Stimulated activated naive CD8-positive, alpha-beta T cell treated with anti-CD3 and anti-CD28 coated beads, Interleukin-15, Interleukin-2, amounts not matched to agents 100 ng/mL and 50 ng/mL, for 24 hours (primary cell): ENCODE measurements around the gene SEZ6L.

ENCODE experiments used
- H3K27ac Mint-ChIP-seq: one replicate; pipeline ENCODE4 v1.8.0; 2021; ENCODE audit warnings: mild to moderate bottlenecking, mixed read lengths
- H3K27me3 Mint-ChIP-seq: one replicate; pipeline ENCODE4 v1.8.0; 2021; ENCODE audit warnings: mixed read lengths
- H3K36me3 Mint-ChIP-seq: one replicate; pipeline ENCODE4 v1.8.0; 2021; ENCODE audit warnings: low read depth, mixed read lengths
- H3K4me1 Mint-ChIP-seq: one replicate; pipeline ENCODE4 v1.8.0; 2021; ENCODE audit warnings: low read depth, mixed read lengths
- H3K4me3 Mint-ChIP-seq: one replicate; pipeline ENCODE4 v1.8.0; 2021; ENCODE audit warnings: mild to moderate bottlenecking, mixed read lengths
- H3K9me3 Mint-ChIP-seq: one replicate; pipeline ENCODE4 v1.8.0; 2021; ENCODE audit warnings: mixed read lengths

Gene SEZ6L

GRCh38 chr22:26169315-26170111, at the start of gene SEZ6L:
Gene SEZ6L, plus strand, starts transcription at chr22:26169462. Its CDS starts 208 bp downstream, at chr22:26169670.
- peak within 1 kb of the TSS; percentile 26 for H3K4me3 Mint-ChIP-seq
- peaks cover 77% of the 10 kb centered on the region for H3K27me3 Mint-ChIP-seq
- H3K9me3 Mint-ChIP-seq = no peaks in the 10 kb centered on the region
- peaks cover 6% of the 10 kb centered on the region for H3K4me1 Mint-ChIP-seq
- H3K27ac Mint-ChIP-seq = no peak within 1 kb of the TSS
- no peaks in the 10 kb centered on the region for H3K36me3 Mint-ChIP-seq

GRCh38 chr22:26122920-26123468, 46.3 kb upstream of the SEZ6L start:
- no peaks in the 10 kb centered on the region for H3K36me3 Mint-ChIP-seq
- peaks cover 9% of the 10 kb centered on the region for H3K27me3 Mint-ChIP-seq
- H3K9me3 Mint-ChIP-seq = no peaks in the 10 kb centered on the region
- H3K4me1 Mint-ChIP-seq = no peaks in the 10 kb centered on the region
- no peak overlapping the region for H3K4me3 Mint-ChIP-seq
- H3K27ac Mint-ChIP-seq = no peak overlapping the region

DNA sequence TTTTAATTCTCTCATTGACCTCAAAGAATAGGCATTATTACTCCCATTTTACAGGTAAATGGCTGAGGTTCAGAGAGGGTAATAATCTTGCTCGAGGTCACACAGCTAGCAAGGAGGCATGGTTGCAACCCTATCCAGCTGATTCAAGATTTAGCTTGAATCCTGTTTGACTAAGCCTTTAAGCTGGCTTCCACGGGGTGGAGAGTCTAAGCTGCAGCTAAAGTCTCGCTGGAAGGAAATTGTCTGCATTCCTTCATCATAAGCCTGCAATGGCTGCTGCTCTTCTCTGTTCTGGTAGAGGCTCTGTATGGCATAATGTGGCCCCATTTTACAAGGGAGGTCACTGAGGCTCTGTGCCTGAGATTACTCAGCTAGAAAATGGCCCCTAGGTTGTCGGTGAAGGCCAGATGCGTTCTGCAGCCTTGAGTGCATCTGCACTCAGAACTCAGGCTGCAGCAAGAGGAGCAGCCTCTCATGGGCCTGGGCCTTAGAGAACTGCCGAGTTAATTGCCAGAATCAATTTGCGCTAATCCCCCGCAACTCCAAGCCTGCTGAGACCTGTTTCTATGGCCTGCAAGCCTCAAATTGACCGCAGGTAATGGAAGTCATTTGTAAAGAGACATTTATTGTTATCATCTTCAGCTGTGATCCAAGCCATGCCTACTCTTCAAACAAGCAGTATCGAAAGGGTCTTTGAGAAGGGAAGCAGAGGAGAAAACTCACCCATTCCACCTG, 44.1 kb upstream of the SEZ6L start:
- Mint-ChIP-seq H3K36me3 (no peaks in the 10 kb centered on the region), H3K4me1 (no peaks in the 10 kb centered on the region), H3K27ac (no peak overlapping the region), H3K4me3 (no peak overlapping the region), H3K27me3 (peaks cover 4% of the 10 kb centered on the region), H3K9me3 (no peaks in the 10 kb centered on the region)

- Mint-ChIP-seq H3K36me3 (no peaks in the 10 kb centered on the region), H3K27me3 (no peaks in the 10 kb centered on the region), H3K4me1 (no peaks in the 10 kb centered on the region), H3K27ac (no peak overlapping the region), H3K9me3 (no peaks in the 10 kb centered on the region), H3K4me3 (no peak overlapping the region)
Measured at GRCh38 chr22:26127126-26127525, 42.1 kb upstream of the SEZ6L start.

- Mint-ChIP-seq H3K4me1 (no peaks in the 10 kb centered on the region), H3K36me3 (no peaks in the 10 kb centered on the region), H3K27ac (no peak overlapping the region), H3K9me3 (no peaks in the 10 kb centered on the region), H3K4me3 (no peak overlapping the region), H3K27me3 (no peaks in the 10 kb centered on the region)
Measured at GRCh38 chr22:26127556-26127955, 41.7 kb upstream of the SEZ6L start.

GRCh38 chr22:26131589-26132154, 37.6 kb upstream of the SEZ6L start:
- Mint-ChIP-seq H3K36me3 (no peaks in the 10 kb centered on the region), H3K4me3 (no peak overlapping the region), H3K27me3 (no peaks in the 10 kb centered on the region), H3K4me1 (no peaks in the 10 kb centered on the region), H3K9me3 (no peaks in the 10 kb centered on the region), H3K27ac (no peak overlapping the region)

- Mint-ChIP-seq H3K4me3 (no peak overlapping the region), H3K27me3 (peaks cover 2% of the 10 kb centered on the region), H3K4me1 (no peaks in the 10 kb centered on the region), H3K9me3 (no peaks in the 10 kb centered on the region), H3K27ac (no peak overlapping the region), H3K36me3 (no peaks in the 10 kb centered on the region)
Measured at GRCh38 chr22:26134654-26135330, 34.5 kb upstream of the SEZ6L start.

GRCh38 chr22:26135806-26136205, 33.5 kb upstream of the SEZ6L start:
- H3K4me1 Mint-ChIP-seq = no peaks in the 10 kb centered on the region
- H3K36me3 Mint-ChIP-seq = no peaks in the 10 kb centered on the region
- H3K27me3 Mint-ChIP-seq = peaks cover 12% of the 10 kb centered on the region
- no peaks in the 10 kb centered on the region for H3K9me3 Mint-ChIP-seq
- H3K27ac Mint-ChIP-seq = no peak overlapping the region
- no peak overlapping the region for H3K4me3 Mint-ChIP-seq

GRCh38 chr22:26139310-26139709, 30.0 kb upstream of the SEZ6L start:
- H3K27ac Mint-ChIP-seq = no peak overlapping the region
- H3K4me1 Mint-ChIP-seq = no peaks in the 10 kb centered on the region
- H3K9me3 Mint-ChIP-seq = no peaks in the 10 kb centered on the region
- H3K4me3 Mint-ChIP-seq = no peak overlapping the region
- peaks cover 17% of the 10 kb centered on the region for H3K27me3 Mint-ChIP-seq
- no peaks in the 10 kb centered on the region for H3K36me3 Mint-ChIP-seq

DNA sequence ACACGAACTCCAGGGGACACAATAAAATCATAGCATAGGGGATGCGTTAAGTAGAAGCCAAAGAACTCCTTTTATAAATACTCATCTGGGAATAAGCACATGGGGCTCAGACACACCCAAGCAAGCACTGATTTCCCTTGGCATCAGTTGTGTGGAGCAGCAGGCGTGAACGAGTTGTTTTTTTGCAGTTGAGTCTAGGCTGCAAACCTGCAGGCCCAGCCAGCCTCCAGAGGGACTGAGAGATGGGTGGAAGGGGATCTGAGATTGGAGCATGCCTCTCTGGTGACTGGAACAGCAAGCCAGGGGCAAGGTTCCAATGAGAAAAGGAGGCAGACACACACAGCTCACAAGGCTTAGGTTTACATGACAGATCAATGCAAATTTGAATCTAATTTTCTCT, 27.4 kb upstream of the SEZ6L start:
- Mint-ChIP-seq H3K27me3 (peaks cover 20% of the 10 kb centered on the region), H3K27ac (no peak overlapping the region), H3K36me3 (no peaks in the 10 kb centered on the region), H3K9me3 (no peaks in the 10 kb centered on the region), H3K4me3 (no peak overlapping the region), H3K4me1 (no peaks in the 10 kb centered on the region)

DNA sequence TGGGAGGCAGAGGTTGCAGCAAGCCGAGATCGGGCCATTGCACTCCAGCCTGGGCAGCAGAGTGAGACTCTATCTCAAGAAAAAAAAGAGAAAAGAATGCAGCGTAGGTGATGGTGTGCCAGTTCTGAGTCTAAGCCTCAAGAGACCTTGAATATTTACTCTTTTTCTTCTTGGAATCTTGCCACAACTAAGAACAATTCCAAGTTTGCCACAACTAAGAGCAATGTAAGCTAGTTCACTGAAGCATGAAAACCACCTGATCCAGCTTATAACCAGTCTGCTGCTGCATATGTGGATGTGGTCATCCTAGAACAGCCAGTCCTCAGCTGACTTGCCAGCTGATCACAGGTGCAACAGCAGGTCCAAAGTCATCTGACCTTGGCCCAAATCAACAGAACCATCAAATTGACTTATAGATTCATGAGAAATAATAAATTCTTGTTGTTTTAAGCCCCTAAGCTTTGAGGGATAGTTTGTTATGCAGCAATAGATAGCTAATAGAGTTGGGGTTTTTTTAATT, 25.4 kb upstream of the SEZ6L start:
- Mint-ChIP-seq H3K36me3 (no peaks in the 10 kb centered on the region), H3K9me3 (no peaks in the 10 kb centered on the region), H3K27me3 (peaks cover 26% of the 10 kb centered on the region), H3K4me3 (no peak overlapping the region), H3K4me1 (no peaks in the 10 kb centered on the region), H3K27ac (no peak overlapping the region)

DNA sequence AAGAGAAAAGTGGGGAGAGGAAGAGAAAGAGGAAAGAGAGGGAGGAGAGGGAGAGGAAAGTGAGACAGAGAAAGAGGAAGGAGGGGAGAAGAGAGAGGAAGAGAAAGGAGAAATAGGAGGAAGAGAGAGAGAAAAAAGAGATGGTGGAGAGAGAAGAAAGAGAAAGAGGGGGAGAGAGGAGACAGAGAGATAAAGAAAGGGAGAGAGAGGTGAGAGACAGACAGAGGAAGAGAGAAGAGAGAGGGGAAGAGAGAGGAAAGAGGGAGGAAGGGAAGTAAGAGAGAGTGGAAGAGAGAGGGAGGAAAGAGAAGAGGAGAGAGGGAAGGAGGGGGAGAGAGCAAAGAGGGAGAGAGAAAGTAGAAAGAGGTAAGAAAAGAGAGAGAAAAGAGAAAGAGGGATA, 9.4 kb upstream of the SEZ6L start:
- Mint-ChIP-seq H3K4me1 (no peaks in the 10 kb centered on the region), H3K27ac (no peak overlapping the region), H3K27me3 (peaks cover 33% of the 10 kb centered on the region), H3K4me3 (no peak overlapping the region), H3K9me3 (peaks cover 5% of the 10 kb centered on the region), H3K36me3 (no peaks in the 10 kb centered on the region)

- Mint-ChIP-seq H3K36me3 (no peaks in the 10 kb centered on the region), H3K9me3 (no peaks in the 10 kb centered on the region), H3K27me3 (peaks cover 38% of the 10 kb centered on the region), H3K4me1 (no peaks in the 10 kb centered on the region), H3K27ac (no peak overlapping the region), H3K4me3 (no peak overlapping the region)
Measured at GRCh38 chr22:26161746-26162145, 7.5 kb upstream of the SEZ6L start.

- Mint-ChIP-seq H3K36me3 (no peaks in the 10 kb centered on the region), H3K4me3 (no peak overlapping the region), H3K27ac (no peak overlapping the region), H3K4me1 (no peaks in the 10 kb centered on the region), H3K27me3 (peaks cover 49% of the 10 kb centered on the region), H3K9me3 (no peaks in the 10 kb centered on the region)
Measured at GRCh38 chr22:26162926-26163325, 6.3 kb upstream of the SEZ6L start.
